ENCODE data around the gene DLGAP5.

The DLGAP5 gene

GRCh38 chr14:55191203-55192053, at the start of gene DLGAP5:
TSS of gene DLGAP5 (minus strand) at chr14:55191585. CDS start at chr14:55189179, 2,406 bp downstream.
- peak; percentile 96 for DNase-seq (ENCODE audit: low read depth)
- H3K4me3 ChIP-seq (ENCODE audit: low read depth, low read length), result peak within 1 kb of the TSS; percentile 92
- TF ChIP-seq MYC (IDR thresholded peaks at IDR 0.05; ENCODE audit: low read depth, low read length), result no peak
- TF ChIP-seq MAX (IDR thresholded peaks at IDR 0.05; ENCODE audit: low read depth, low read length), result peak; percentile 61; the same call in 1 of the 2 replicates
- TF ChIP-seq POLR2A (IDR thresholded peaks at IDR 0.05; ENCODE audit: extremely low read depth, insufficient read length), result peak; percentile 67
- TF ChIP-seq CTCF (IDR thresholded peaks at IDR 0.05; ENCODE audit: low read depth, low read length), result no peak

GRCh38 chr14:55240526-55241178, 49.3 kb upstream of the DLGAP5 start:
- no peak for DNase-seq (ENCODE audit: low read depth)
- no peak overlapping the region for H3K4me3 ChIP-seq (ENCODE audit: low read depth, low read length)
- TF ChIP-seq CTCF (IDR thresholded peaks at IDR 0.05; ENCODE audit: low read depth, low read length), result no peak
- TF ChIP-seq POLR2A (IDR thresholded peaks at IDR 0.05; ENCODE audit: extremely low read depth, insufficient read length), result no peak
- no peak for TF ChIP-seq MAX (IDR thresholded peaks at IDR 0.05; ENCODE audit: low read depth, low read length)
- no peak for TF ChIP-seq MYC (IDR thresholded peaks at IDR 0.05; ENCODE audit: low read depth, low read length)

GRCh38 chr14:55239320-55239719, 47.9 kb upstream of the DLGAP5 start:
- TF ChIP-seq MAX (IDR thresholded peaks at IDR 0.05; ENCODE audit: low read depth, low read length), result no peak
- TF ChIP-seq MYC (IDR thresholded peaks at IDR 0.05; ENCODE audit: low read depth, low read length), result no peak
- no peak for TF ChIP-seq CTCF (IDR thresholded peaks at IDR 0.05; ENCODE audit: low read depth, low read length)
- TF ChIP-seq POLR2A (IDR thresholded peaks at IDR 0.05; ENCODE audit: extremely low read depth, insufficient read length), result no peak
- no peak for DNase-seq (ENCODE audit: low read depth)
- no peak overlapping the region for H3K4me3 ChIP-seq (ENCODE audit: low read depth, low read length)

- TF ChIP-seq MYC (IDR thresholded peaks at IDR 0.05; ENCODE audit: low read depth, low read length) (no peak), MAX (IDR thresholded peaks at IDR 0.05; ENCODE audit: low read depth, low read length) (no peak), CTCF (IDR thresholded peaks at IDR 0.05; ENCODE audit: low read depth, low read length) (no peak), POLR2A (IDR thresholded peaks at IDR 0.05; ENCODE audit: extremely low read depth, insufficient read length) (no peak)
- DNase-seq (ENCODE audit: low read depth), result peak; percentile 33
- H3K4me3 ChIP-seq (ENCODE audit: low read depth, low read length), result no peak overlapping the region
Measured at GRCh38 chr14:55238019-55238680, 46.8 kb upstream of the DLGAP5 start.

- TF ChIP-seq CTCF (IDR thresholded peaks at IDR 0.05; ENCODE audit: low read depth, low read length) (no peak), MYC (IDR thresholded peaks at IDR 0.05; ENCODE audit: low read depth, low read length) (no peak), POLR2A (IDR thresholded peaks at IDR 0.05; ENCODE audit: extremely low read depth, insufficient read length) (no peak), MAX (IDR thresholded peaks at IDR 0.05; ENCODE audit: low read depth, low read length) (no peak)
- H3K4me3 ChIP-seq (ENCODE audit: low read depth, low read length), result no peak overlapping the region
- no peak for DNase-seq (ENCODE audit: low read depth)
Measured at GRCh38 chr14:55233591-55233990, 42.2 kb upstream of the DLGAP5 start.
